GM12891 (cell line): Measurements from ENCODE around the gene ZNF296.

ENCODE experiments used
- POLR2A ChIP-seq: IDR thresholded peaks from 2 replicates; pipeline ENCODE4 v1.6.1; 2011; ENCODE audit warnings: low read depth, low read length, control low read depth
- POLR2AphosphoS5 ChIP-seq: IDR thresholded peaks from 2 replicates; pipeline ENCODE4 v1.6.1; 2011; ENCODE audit warnings: low read depth, low read length, control low read depth
- POU2F2 ChIP-seq: IDR thresholded peaks from 2 replicates; pipeline ENCODE4 v1.6.1; 2011; ENCODE audit warnings: low read depth, mild to moderate bottlenecking, control low read depth, low read length, moderate library complexity
- TAF1 ChIP-seq: IDR thresholded peaks from 2 replicates; pipeline ENCODE4 v1.6.1; 2011; ENCODE audit warnings: low read depth, low read length, control low read depth

- no peak for TF ChIP-seq POLR2A
- TF ChIP-seq TAF1 = no peak
- TF ChIP-seq POLR2AphosphoS5 = no peak
- no peak for TF ChIP-seq POU2F2
These were observed 14.3 kb upstream of the ZNF296 start for GRCh38 chr19:45090606-45091005.
